Frontal cortex (tissue), 4 donors: ENCODE measurements around the gene DNER. TPM values are rescaled to one million over a fixed set of nuclear protein-coding genes. Genes with fewer than 3 reads are reported as not detected.
"Not testable (repeated sequence)": the region's sequence is repeated elsewhere in the genome, so short reads cannot be mapped to it uniquely, and the experiment has no call there.

Experiments used
- DNase-seq, 2 donors: peaks; one replicate each; pipeline ENCODE4 v3.0.0; 2012; ENCODE audit warnings: low spot score in 2 of 2
- FAIRE-seq: peaks from 2 replicates; lab custom pipeline; 2012; peaks lifted over from hg19 to GRCh38; lab: Jason Lieb, UNC
- total RNA-seq: library from RNA; depleted of rRNA; stranded (reverse); fragments of >200 nt; gene quantifications from one replicate; pipeline ENCODE4 v1.2.3, GENCODE V29; 2014
- donor health status: control.
- donor health status: control.
- donor health status: control.

DNER gene, protein sequence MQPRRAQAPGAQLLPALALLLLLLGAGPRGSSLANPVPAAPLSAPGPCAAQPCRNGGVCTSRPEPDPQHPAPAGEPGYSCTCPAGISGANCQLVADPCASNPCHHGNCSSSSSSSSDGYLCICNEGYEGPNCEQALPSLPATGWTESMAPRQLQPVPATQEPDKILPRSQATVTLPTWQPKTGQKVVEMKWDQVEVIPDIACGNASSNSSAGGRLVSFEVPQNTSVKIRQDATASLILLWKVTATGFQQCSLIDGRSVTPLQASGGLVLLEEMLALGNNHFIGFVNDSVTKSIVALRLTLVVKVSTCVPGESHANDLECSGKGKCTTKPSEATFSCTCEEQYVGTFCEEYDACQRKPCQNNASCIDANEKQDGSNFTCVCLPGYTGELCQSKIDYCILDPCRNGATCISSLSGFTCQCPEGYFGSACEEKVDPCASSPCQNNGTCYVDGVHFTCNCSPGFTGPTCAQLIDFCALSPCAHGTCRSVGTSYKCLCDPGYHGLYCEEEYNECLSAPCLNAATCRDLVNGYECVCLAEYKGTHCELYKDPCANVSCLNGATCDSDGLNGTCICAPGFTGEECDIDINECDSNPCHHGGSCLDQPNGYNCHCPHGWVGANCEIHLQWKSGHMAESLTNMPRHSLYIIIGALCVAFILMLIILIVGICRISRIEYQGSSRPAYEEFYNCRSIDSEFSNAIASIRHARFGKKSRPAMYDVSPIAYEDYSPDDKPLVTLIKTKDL
- total RNA-seq, result 79.9 TPM

DNA sequence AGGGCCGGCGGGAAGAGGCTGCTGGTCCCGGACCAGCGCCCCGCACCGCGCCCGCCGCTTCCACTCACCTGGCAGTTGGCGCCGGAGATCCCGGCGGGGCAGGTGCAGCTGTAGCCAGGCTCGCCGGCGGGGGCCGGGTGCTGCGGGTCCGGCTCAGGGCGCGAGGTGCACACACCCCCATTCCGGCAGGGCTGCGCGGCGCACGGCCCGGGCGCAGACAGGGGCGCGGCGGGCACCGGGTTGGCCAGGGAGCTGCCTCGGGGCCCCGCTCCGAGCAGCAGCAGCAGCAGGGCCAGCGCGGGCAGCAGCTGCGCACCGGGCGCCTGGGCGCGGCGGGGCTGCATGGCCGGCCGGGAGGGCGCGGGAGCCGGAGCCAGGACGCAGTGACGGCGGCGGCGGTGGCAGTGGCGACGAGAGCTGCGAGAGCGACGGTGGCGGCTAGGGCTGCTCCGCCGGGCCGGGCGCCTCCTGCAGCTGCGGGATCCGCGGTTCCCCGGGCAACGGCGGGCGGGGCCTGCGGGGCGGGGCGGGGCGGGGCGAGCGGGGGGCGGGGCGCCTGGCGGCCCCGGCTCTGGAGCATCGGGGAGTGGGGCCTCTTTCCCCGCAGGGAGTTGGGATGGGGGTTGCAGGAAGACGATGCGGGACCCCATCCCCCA is at the start of gene DNER:
Gene DNER, minus strand, starts transcription at position 476 of the 656 bp plus-strand sequence. Its CDS starts 132 bp downstream, at position 344.
- DNase-seq (peak; percentile 82 to 91), FAIRE-seq (no peak)

DNA sequence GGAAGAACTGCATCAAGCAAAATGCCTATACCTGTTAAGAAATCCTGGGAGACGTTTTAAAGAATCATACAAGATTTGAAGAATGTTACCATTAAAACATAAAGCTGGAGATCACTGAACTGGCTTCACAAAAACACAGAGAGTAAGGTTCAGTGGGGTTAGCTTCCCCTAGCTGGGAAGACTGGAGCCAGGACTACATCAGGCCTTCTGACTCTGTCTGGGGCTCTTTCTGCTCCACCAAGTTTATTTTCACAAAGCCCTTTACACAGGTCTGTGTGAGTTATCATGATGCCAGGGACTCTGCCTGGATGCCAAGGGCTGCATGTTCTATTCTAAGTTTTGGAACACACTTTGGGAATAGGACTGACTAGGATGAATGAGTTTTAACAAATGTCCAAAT is 47.3 kb upstream of the DNER start:
- no peak for DNase-seq
- FAIRE-seq, result no peak

DNA sequence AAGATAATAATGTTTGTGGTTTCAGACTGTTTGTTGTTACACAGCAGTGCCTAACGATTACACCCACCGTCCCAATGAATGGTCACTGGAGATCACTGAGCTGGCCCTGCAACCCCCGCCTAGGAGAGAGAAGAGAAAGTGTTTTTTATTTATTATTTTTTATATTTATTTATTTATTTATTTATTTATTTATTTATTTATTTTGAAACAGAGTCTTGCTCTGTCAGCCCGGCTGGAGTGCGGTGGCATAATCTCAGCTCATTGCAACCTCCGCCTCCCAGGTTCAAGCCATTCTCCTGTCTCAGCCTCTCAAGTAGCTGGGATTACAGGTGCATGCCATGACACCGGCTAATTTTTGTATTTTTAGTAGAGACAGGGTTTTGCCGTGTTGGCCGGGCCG is 43.1 kb upstream of the DNER start:
- not testable (repeated sequence) for FAIRE-seq, DNase-seq

DNA sequence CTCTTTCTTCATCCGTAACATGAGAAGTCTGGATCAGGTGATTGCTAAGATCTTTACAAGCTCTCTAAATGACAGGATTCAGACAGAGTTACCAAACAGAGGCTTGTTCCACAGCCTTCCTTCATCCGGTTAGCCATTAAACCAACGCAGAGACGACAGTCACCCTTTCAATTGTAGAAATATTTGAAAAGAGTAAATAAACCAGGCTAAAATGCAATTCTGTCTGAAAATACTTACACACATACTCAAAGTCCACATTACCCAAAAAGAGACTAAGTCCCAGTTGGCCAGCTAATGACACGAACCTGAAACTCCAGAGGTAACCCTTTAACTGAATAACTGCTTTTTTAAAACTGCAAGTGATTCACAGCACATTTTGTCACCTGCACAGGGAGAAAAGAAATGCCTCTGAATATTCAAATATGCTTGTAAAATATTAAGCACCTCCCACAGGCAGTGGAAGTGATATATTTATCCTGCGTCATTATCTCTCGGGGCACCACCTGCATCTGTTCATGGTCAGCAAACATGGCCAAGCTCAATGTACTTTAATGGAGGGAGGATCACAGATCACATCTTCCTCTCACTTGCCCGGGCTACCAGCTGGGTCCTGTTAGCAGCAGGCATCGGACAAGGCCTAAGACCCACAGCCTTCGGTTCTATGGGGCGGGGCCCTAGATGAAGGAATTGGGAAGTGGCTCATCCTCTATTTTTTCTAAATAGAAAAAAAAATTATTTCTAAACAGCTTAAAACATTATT is 38.8 kb upstream of the DNER start:
- DNase-seq (no peak), FAIRE-seq (no peak)

DNA sequence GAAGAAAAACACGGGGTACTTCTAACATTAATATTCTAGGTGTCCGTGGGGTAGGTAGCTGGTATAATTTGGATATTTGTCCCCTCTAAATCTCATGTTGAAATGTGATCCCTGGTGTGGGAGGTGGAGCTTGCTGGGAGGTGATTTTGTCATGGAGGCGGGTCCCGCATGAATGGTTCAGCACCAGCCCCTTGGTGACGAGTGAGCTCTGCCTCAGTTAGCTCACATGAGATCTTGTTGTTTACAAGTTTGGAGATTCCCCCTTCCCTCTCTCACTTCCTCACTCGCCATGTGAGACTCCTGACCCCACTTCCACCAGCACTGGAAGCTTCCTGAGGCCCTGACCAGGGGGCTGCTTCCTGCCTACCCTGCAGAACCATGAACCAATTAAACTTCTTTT is 35.4 kb upstream of the DNER start:
- FAIRE-seq (no peak), DNase-seq (no peak)

DNA sequence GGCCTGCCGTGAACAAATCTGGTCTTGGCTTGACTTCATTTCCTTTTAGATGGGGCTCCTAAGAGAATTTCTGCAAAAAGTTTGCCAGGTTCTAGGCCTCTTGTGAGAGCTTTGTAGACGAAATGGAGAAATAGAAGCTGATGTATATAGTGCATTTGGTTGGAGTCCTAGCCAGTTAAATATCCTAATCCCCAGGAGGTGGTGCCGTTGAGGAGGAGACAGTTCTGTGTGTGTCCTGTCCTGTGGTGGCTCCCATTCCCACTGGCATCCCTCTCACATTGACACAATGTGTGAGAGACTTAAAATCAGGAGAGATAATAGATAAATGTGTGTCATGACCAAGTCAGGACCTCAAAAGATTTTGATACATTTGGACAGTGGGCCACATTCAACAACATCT is 34.6 kb upstream of the DNER start:
- FAIRE-seq, result no peak
- no peak for DNase-seq

DNA sequence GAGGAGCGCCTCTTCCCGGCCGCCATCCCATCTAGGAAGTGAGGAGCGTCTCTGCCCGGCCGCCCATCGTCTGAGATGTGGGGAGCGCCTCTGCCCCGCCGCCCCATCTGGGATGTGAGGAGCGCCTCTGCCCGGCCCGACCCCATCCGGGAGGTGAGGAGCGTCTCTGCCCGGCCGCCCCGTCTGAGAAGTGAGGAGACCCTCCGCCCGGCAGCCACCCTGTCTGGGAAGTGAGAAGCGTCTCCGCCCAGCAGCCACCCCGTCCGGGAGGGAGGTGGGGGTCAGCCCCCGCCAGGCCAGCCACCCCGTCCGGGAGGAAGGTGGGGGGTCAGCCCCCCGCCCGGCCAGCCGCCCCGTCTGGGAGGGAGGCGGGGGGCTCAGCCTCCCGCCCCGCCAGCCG is 28.3 kb upstream of the DNER start:
- not testable (repeated sequence) for FAIRE-seq, DNase-seq

DNA sequence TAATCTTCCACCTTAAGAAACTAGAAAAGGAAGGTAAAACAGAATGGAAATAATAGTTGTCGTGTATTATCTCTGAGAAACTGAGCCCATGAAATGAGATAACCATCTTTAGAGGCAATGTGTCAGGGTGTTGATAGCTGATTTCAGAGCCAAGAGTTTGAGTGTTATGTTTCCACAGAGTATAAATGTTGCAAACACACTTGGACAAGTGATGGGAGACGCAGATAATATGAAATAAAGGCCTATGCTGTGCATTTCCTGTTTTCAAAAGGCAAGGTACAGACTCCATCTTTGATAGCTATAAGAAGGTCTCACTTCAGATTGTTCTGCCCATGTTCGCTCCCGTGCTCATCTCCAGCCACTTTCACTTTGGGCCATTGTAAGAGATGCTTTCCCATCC is 25.9 kb upstream of the DNER start:
- FAIRE-seq (no peak), DNase-seq (no peak)

DNA sequence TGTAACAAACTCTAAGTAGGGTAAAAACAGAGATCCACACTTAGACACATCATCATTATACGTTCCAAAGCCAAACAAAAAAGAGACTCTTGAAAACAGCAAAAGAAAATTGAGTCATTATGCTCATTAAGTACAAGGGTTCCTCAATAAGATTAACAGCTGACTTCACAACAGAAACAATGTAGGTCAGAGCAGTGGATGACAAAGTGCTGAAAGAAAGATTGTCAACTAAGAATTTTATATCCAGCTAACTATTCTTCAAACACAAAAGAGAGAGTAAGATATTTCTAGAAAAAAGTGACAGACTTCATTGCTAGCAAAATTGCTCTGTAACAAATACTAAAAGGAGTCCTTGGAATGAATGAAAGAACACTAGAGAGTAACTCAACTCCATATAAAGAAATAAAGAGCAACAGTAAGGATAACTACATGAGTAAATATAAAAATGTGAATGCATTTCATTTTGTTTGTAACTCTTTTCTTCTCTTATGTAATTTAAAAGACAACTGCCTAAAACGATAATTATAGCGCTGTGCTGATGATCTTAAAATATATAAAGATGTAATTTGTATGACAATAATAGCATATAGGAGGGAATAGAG is 23.8 kb upstream of the DNER start:
- DNase-seq (no peak), FAIRE-seq (no peak)

DNA sequence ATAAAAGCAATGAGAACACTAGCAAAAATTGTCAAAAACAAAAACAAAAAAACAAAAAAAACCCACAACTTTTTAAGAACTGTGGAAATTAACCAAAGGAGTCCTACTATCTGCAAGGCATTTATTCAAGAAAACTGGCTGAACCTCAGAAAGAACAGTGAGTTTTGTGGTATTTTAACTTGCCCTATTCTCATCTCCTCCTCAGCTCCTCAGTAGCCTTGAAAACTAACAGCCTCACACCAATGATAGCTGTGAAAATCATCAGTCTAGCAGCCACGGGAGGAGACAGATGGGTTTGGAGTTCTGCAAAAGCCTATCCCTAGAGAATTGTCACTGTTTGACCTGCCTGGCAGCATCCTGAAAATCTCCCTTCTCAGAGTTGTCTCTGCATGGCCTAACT is 20.1 kb upstream of the DNER start:
- no peak for FAIRE-seq
- no peak for DNase-seq

DNA sequence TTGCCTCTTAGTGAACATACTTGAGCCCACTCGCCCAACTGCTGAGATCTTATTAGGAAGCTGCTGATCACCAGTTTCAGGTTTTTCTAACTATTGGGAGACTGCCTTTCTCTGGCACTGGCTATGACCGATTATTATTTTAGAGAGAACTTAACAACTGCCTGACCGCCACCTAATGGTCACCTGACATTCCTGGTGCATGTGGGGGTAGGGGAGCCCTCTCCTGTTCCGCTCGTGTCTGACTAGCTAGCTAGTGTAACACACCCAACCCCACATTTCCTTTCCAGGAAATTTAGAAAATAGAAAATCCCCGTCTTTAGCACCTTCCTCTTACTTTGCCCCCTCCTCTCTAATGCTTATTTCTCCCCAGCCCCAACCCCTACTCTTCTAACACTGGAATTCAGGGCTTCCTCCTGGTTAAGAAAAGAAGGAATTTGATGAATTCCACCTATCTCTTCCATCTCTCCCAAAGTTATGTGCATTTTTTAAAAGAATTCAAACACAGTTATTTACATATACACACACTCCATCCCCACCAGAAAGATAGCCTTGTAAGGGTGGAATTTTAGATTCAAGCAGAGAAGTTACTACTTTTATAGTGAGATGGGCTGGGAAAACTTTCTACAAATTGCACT is 19.4 kb upstream of the DNER start:
- DNase-seq, result no peak
- FAIRE-seq, result no peak

DNA sequence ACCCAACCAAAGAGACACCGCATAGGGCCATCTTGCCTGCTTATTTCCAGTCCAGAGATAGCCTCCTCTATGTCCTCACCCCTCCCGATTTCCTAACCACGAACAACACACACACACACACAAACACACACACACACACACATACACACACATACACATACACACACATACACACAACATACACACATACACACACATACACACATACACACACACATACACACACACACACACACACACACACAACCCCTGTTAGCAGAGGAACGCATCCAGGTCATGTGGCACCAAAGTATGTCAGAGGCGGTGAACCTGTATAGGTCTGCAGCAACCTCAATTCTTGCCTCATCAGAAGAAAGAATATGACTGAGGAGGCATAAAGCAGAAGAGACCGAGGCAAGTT is 18.5 kb upstream of the DNER start:
- FAIRE-seq, result no peak

DNA sequence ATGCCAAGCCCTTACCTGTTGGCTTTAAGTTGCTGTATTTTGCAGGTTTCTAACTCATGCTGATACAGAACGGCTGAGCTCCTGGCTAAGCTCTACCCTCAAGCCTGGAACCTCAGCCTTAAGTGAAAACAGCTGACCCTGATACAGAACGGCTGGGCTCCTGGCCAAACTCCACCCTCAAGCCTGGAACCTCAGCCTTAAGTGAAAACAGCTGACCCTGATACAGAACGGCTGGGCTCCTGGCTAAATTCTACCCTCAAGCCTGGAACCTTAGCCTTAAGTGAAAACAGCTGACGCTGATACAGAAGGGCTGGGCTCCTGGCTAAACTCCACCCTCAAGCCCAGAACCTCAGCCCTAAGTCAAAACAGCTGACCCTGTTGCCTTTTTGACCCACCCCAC is 17.6 kb upstream of the DNER start:
- DNase-seq (no peak), FAIRE-seq (no peak)

More for the DNA sequence above, 18.5 kb upstream of the DNER start:
- DNase-seq, result no peak

DNA sequence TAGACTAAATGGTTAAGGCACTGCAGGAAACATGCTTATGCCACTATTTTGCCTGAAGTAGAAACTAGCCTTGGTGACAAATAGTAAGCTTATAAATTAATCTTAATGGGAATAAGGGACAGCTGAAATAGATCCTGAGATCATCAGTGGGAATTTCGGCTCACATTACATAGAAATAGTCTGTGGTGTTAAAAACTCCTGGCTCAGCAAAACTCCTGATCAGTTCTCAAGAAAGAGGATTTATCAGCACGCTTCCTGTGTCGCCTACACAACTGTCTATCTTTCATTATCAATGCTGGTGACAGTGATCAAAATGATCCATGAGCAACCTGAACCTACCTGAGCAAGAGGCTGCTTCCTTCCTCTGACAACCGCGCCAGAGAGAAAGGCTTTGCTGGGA is 17.0 kb upstream of the DNER start:
- DNase-seq (no peak), FAIRE-seq (no peak)

DNA sequence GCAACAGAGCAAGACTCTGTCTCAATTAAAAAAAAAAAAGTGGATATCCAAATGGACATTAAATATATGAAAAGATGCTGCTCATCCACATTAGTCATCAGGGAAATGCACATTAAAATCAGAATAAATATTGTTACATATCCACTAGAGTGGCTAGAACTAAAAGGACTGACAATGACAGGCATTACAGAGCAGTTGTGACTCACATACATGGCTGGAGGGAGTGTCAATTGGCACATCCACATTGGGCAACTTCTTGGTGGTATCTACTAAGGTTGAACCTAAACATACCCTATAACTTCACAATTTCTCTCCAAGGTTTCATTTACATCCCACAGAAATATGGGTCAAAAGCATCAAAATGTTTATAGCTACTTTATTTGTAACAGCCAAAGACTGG is 14.0 kb upstream of the DNER start:
- DNase-seq (no peak), FAIRE-seq (no peak)

DNA sequence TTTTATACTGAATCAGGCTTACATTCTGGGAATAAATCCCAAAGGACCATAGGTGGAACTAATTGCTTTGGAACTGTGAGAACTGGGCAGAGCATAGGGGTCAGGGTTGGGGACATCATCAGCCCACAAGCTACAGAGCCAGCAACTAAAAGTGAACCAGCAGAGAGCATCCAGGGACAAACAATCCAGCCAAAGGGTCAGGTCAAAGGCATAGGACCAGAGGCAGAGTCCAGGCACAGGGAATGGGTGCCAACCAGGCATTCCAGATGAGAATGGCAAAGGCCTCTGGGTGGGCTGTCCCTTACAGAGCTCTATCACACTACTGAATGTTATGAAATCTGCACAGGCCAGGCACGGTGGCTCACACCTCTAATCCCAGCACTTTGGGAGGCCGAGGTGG is 12.3 kb upstream of the DNER start:
- FAIRE-seq, result no peak
- no peak for DNase-seq

DNA sequence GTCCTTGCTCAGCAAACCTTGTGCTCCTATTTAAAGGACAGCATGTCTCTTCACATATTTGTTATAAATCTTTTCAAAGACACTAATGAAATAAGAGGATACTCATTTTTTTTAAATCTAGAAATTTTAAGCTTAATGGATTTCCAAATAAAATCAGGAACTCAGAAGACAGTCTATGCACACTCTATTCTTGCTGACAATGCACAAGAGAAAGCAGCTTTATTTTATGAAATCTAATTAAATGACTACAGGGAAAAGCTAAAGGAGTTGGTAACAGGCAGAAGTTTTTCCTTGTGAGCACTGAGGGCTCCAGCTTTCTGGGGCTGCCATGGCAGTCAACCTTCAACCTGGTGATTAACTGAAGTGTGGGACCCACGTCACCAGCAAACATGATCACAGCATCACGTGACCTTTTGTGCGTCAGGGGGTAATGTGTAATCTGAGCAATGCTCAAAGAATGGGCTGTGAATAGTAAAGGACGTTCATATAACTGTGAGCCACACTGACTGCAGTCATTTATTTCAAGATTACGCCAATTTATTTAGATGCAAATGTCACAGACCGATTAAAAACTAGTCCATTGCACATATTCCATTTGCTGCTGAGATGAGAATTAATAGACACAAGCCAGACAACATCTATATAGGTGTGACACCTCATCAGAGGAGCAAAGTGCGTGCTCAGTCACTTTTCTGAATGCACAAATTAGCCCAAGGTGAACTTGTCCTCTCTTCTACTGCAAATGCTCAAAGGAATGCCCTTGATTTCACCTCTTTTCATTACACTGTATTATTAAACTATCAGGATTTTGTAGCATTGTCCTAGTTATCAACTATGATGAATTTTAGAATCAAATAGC is 11.6 kb upstream of the DNER start:
- no peak for FAIRE-seq

DNA sequence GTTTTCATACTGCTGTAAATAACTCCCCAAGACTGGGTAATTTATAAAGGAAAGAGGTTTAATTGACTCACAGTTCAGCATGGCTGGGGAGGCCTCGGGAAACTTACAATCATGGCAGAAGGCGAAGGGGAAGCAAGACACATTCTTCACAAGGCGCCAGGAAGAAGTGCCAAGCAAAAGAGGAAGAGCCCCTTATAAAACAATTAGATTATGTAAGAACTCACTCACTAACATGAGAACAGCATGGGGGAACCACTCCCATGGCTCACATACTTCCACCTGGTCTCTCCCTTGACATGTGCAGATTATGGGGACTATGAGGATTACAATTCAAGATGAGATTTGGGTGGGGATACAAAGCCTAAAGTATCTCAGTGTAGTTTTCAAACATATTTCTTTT is 8.8 kb upstream of the DNER start:
- FAIRE-seq, DNase-seq: not testable (repeated sequence)

More for the DNA sequence above, 11.6 kb upstream of the DNER start:
- DNase-seq, result no peak
